GM21526 (cell line): ENCODE data around the gene DROSHA.
"Not testable (repeated sequence)": the region's sequence is repeated elsewhere in the genome, so short reads cannot be mapped to it uniquely, and the experiment has no call there.

Experiments
- ATAC-seq: cut with Tn5 transposase; IDR thresholded peaks from one replicate; pipeline ENCODE4 v1.9.1; 2021; ENCODE audit warnings: moderate library complexity; ENCODE audit not compliant: unreplicated experiment, low FRiP score

DROSHA gene, protein sequence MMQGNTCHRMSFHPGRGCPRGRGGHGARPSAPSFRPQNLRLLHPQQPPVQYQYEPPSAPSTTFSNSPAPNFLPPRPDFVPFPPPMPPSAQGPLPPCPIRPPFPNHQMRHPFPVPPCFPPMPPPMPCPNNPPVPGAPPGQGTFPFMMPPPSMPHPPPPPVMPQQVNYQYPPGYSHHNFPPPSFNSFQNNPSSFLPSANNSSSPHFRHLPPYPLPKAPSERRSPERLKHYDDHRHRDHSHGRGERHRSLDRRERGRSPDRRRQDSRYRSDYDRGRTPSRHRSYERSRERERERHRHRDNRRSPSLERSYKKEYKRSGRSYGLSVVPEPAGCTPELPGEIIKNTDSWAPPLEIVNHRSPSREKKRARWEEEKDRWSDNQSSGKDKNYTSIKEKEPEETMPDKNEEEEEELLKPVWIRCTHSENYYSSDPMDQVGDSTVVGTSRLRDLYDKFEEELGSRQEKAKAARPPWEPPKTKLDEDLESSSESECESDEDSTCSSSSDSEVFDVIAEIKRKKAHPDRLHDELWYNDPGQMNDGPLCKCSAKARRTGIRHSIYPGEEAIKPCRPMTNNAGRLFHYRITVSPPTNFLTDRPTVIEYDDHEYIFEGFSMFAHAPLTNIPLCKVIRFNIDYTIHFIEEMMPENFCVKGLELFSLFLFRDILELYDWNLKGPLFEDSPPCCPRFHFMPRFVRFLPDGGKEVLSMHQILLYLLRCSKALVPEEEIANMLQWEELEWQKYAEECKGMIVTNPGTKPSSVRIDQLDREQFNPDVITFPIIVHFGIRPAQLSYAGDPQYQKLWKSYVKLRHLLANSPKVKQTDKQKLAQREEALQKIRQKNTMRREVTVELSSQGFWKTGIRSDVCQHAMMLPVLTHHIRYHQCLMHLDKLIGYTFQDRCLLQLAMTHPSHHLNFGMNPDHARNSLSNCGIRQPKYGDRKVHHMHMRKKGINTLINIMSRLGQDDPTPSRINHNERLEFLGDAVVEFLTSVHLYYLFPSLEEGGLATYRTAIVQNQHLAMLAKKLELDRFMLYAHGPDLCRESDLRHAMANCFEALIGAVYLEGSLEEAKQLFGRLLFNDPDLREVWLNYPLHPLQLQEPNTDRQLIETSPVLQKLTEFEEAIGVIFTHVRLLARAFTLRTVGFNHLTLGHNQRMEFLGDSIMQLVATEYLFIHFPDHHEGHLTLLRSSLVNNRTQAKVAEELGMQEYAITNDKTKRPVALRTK (N-terminal part only)

DNA sequence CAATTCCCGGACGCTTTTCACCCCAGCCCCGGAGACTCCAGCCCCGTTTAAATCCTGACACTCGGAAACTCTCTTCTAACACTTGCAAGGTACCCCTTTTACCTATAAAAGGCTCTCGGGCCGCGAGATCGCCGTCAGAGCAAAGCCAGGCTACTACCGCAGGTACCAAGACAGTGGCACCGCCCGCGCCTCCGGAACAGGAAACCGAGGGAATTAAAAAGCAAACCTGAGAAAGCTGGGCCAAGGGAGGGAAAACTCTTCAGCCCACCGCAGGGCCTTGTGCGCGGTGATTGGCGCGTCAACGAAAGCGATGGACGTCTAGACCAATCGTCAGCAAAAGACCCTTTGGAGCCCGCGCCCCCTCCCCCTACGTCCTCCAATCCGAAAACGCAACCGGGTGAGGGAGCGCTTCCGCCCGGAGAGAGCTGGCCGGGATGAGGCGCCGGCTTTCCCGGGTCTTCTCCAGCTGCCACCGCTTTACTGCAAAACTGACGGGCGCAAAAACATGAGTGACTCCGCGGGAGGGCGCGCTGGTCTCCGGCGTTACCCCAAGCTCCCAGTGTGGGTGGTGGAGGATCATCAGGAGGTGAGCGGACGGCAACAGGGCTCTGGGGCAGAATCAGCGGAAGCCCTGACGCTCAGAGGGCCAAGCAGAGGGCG is at the start of gene DROSHA, which contains the start of gene C5orf22:
Gene DROSHA, minus strand, starts transcription at position 206 of the 660 bp plus-strand sequence. CDS start 3,034 bp downstream, outside the sequence.
Gene C5orf22, plus strand, starts transcription at position 414 of the 660 bp plus-strand sequence. Its CDS starts 92 bp downstream, at position 506.
- peak; percentile 90 for ATAC-seq

DNA sequence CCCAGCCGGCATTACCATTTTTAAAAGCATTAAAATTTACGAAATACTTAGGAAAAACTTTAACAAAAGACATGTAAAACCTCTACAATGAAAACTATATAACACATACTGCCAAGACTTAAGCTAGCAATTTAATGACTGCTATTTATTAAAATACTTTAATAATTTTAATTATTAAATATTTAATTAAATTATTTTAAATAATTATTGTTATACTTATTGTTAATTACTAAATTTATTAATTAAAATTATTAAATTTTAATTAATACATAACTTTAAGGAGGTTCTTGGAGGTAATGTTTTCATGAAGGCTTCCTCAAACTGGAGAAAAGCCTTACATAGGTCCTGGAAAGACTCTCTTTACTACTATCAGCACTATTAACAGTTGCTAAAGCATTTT is 47.7 kb upstream of the DROSHA start:
- ATAC-seq, result no peak

DNA sequence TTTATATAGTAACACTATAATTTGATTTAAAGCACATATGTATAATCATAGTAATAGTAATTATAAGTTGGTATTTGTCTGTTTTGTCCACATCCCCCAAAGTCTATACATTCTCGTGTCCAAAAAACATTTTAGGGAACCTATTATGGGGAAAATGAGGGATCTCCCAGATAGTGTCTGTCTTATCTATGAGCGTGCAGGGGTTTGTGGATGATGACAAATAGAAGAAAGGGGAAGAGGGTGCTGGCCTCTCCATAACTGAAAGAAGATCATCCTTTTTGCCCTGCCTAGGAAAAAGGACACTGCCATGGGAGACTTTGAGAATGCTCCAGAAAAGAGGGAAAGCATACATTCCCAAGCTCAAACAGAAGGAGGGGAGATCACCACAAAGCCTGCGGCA is 45.5 kb upstream of the DROSHA start:
- ATAC-seq, result no peak

DNA sequence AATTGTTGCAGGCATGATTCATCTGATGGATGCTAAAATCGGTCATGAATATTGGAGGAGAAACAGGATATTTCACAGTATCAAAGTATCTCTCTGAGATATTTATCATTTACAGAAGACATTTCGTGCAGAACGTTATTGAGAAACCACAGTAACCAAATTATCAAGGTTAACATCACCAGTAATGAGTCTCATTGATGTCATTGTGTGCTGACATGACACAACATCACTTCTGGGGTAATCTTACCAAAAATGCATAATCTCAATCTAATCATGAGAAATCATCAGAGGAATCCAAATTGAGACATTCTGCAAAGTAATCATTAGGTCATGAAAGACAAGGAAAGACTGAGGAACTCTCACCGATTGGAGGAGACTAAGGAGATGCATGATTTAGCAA is 42.9 kb upstream of the DROSHA start:
- ATAC-seq, result no peak

DNA sequence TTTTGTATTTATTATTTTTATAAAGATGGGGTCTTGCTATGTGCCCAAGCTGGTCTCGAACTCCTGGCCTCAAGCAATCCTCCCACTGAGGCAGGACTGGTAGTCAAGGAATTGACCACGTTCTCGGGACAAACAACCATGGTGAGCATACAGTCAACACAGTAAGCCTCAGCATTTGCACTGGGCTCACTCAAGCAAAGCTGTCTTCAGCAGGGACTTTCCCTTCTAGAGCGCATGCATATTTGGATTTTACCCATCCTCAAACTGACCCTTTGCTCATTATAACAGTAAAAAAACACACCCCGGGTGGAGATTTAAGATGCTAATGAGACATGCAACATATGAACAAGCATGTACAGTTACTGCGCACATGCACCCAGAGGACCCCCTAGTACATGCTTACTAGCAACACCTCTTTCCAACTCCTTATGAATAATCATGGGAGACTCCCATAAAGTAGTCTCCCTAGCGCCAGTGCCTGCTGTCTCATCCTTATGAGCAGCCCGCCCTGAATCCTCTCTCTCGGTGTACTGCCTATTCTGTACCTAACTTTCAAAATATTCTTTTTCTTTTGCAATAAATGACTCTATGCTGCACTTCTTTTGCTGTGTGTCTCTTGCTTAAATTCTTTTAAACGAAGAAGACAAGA is 41.7 kb upstream of the DROSHA start:
- peak; percentile 53 for ATAC-seq

DNA sequence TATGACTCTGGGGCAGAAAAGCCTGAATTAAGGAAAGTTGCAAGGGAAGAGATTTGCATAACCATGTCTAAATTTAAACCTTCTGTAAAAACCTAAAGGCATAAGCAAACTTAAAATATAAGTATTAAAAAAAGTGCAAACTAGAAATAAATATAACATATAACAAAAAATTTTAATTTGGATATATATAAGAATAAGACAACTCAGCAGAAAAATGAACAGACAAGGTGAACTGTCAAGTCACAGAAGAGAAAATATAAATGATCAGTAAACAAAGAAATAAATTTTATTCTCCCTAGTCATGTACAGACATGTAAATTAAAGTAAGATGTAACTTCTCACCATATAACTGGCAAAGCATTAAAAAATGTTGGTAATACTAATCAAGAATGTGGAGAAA is 37.2 kb upstream of the DROSHA start:
- ATAC-seq, result no peak

DNA sequence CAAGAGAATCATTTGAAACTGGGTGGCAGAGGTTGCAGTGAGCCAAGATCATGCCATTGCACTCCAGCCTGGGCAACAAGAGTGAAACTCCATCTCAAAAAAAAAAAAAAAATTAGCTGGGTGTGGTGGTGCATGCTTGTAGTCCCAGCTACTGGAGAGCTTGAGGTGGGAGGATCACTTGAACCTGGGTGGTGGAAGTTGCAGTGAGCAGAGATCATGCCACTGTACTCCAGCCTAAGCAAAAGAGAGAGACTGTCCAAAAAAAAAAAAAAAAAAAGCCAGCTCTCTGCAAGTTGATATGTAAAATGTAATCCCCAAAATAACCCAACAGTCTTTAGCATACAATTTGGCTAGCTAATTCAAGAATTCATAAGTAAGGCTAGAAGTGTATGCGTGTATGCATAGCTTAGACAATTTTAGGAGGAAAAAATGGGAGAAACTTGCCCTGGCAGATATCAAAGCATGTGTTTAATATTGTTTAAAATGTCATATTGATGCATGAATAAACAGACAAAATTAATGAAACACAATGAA is 36.5 kb upstream of the DROSHA start:
- no peak for ATAC-seq

DNA sequence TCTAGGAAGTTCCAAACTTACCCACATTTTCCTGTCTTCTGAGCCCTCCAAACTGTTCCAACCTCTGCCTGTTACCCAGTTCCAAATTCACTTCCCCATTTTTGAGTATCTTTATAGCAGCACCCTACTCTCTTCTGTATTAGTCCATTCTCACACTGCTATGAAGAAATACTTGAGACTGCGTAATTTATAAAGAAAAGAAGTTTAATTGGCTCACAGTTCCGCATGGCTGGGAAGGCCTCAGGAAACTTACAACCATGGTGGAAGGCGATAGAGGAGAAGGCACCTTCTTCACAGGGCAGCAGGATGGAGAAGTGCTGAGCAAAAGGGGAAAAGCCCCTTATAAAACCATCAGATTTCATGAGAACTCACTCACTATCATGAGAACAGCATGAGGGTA is 34.5 kb upstream of the DROSHA start:
- ATAC-seq, result not testable (repeated sequence)

DNA sequence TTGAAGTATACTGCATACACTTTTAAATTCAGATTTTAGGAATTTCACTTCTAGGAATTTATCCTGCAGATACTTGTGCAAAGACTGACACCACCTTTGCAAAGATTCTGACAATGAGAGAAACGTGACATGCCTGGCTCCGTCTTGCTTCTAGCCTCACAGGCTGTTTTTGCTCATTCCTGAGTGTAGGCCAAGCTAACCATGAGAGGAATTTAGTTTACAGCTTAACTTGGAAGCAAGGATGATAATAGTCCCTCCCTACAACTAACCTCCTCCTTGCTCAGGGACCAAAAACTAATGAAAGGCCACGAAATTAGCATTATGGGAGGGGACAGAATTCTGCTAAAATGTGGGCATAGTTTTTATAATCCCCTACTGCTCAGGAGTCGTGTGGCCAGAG is 31.3 kb upstream of the DROSHA start:
- no peak for ATAC-seq

DNA sequence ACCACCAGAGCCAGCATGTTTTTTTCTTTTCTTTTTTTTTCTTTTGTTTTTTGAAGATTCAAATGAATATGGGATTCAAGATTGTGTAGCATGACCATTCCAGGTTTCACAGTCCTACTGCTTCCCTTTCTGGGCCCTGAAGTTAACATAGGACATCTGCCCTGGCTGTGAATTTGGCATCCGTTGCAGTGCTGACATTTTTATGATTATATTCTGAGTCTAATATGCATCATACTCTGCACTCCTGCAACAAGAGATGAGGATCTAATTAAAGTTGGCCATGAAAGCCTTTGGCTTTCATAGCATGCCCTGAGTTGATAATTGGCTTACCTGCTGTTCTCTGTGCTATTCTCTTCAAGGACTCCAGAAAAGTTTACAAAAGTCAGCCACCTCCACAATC is 30.1 kb upstream of the DROSHA start:
- no peak for ATAC-seq

DNA sequence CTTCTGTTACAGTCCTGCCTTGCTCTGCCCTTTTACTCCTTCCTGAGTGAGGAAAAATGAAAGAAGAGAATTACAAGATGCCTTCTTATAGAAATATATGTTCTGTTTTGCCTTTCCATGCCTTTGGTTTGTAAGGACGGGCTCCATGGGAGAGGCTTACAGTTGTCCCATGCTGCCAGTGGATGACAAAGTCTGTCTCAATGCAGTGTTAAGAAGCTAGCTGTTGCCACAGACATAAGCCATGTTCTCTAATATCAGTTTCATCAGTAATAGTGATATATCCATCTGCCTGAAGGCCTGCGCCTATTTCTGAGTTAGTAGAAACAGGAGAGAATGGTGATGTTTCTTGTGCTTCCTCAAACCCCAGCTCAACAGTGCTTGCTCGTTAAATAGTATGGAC is 28.0 kb upstream of the DROSHA start:
- ATAC-seq, result no peak

DNA sequence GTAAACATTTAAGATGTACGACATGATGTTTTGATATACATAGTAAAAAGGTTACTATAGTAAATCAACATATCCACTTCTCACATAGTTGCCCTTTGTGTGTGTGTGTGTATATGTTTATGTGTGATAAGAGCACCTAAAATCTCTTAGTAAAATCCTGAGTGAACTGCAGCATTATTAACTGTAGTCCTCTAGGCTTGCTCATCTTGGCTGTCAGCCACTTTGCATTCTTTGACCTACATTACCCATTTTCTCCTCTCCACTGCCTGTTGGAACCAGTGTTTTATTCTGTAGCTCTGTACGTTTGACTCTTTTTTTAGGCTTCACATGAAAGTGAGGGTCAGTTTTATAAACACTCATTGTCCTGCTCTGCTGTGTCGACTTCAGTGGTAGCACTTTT is 24.6 kb upstream of the DROSHA start:
- no peak for ATAC-seq

DNA sequence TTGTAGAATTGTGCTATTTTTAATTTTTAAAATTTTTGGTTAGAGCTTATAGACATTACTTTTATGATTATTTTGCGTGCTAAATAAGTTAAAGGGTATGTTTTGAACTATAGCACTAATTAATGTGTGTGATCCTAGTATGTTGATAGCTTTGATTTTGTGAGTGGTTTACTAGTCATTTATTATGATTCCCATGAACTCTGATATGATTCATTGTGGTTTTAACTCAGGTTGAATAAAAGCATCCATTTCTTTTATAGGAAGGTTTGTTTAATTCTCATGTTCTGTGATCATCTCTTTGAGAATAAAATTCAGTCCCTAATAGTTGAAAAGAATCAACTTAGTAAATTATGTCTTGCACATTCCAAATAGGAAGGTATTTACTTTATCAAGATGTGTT is 22.7 kb upstream of the DROSHA start:
- no peak for ATAC-seq

DNA sequence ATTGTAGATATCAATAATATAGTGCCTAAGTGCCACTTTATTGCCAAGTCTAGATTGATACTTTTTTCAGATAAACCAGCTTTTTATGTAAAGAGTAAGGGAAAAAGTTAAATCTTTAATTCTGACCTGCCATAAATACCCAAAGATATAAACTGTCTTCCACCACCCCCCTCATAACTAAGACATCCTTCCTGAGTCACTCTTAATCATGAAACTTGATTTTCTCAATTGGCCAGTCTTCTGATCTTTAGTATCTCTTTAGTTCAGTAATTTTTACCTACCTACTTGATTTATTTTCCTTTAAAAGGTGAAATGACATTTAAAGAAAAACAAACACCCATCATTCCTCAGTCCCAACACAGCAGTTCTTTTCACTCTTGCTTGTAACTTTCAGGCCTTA is 22.0 kb upstream of the DROSHA start:
- no peak for ATAC-seq

DNA sequence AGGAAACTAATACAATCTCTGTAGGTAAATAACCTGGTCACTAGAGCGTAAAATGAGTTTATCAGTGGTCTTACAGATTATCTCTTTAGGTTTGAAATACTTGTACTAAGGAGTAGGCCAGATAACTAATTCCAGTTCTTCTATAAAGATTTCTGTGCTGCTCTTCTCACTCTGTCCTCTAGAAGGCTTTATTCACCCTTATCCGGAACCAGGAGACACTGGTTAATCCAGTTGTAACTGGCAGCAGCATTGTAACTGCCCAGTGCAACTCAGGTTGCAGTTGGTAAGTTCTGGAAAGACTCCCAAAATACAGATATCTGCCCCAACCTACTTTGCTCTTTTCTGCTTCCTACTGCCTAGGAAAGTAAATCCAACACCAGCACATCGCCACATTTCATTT is 20.0 kb upstream of the DROSHA start:
- ATAC-seq, result no peak

DNA sequence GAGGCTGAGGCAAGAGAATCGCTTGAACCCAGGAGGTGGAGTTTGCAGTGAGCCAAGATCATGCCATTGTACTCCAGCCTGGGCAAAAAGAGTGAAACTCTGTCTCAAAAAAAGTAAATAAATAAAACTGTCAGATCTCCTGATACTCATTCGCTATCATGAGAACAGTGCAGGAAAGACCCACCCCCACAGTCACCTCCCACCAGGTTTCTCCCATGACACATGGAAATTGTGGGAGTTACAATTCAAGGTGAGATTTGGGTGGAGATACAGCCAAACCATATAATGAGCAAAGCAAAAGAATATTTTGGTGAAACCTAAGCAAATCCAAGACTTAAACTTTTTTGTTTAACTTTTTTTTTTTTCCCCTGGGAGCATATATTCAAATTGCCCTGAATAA is 17.2 kb upstream of the DROSHA start:
- not testable (repeated sequence) for ATAC-seq

DNA sequence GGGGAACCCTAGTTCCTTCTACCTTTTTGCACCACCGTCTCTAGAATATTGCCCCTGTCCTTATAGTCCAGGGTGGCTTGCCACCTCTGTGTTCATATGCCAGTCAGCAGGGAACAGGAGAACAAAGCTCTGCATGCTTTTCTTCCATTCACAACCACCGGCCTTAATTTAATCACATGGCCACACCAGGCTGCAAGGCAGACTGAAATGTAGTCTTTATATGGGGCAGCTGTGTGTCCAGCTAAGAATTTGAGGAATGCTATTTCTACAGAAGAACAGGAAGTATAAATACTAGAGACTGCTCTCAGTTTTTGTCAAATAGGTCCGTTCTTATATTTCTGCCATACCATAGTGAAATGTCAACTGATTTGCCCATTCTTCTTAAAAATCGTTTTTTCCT is 6.0 kb upstream of the DROSHA start:
- ATAC-seq, result no peak

DNA sequence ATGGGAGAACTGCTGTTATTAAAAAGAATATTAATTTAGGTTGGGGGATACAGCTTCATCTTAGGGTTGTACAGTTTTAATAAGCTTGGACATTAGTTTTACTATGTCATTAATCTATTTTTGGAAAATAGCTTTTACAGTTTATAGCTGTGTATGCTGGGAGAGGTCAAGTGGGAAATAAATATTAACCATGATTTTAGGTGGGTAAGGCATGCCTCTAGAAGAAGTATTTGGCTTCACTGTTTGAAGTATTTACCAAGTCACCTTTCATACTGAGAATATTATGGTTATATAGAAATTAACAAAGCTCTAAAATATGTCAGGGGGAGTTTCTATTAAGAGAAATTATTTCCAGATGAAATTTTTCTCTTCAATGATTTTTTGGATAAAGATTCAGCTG is 5.5 kb upstream of the DROSHA start:
- ATAC-seq, result no peak

DNA sequence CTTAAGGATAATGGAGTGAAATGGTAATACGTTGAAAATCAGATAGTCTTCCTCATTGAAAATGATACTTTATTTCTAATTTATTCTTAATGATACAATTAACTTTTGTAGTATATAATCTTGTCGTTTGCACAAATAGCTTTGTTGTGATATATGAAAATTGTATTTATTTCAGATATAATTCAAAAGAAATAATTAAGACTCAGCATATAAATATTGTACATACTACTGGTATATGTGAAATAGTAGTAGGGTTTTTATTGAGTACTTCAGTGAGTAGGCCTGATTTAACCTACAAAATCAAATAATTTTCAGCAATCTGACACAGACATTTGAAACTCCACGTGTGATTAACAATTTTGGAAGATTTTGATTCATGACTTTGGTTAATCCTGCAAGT is 5.0 kb upstream of the DROSHA start:
- ATAC-seq, result no peak
